PFSK-1 (cell line): ENCODE measurements around the gene COPS8.

Experiments
- FOXP2 ChIP-seq: optimal IDR thresholded peaks from 2 replicates; pipeline ENCODE3; 2011; ENCODE audit warnings: borderline replicate concordance, control low read depth, inconsistent platforms; ENCODE audit not compliant: insufficient read depth; ENCODE audit errors: extremely low read length, extremely low read depth
- POLR2AphosphoS5 ChIP-seq: IDR thresholded peaks from 2 replicates; pipeline ENCODE4 v1.6.1; 2012; ENCODE audit warnings: low read depth, mild to moderate bottlenecking, control low read depth, low read length, moderate library complexity
- REST ChIP-seq, 2 experiments: IDR thresholded peaks; 2 replicates each; pipeline versions ENCODE4 v1.6.1 to v1.8.0; 2011 to 2012; ENCODE audit warnings: low read depth in 2 of 2, low read length in 2 of 2, control low read depth in 1 of 2, inconsistent platforms in 1 of 2, mild to moderate bottlenecking in 1 of 2, moderate library complexity in 1 of 2; ENCODE audit not compliant: insufficient read depth in 1 of 2
- SIN3A ChIP-seq: IDR thresholded peaks from 2 replicates; pipeline ENCODE4 v1.6.1; 2012; ENCODE audit warnings: mild to moderate bottlenecking, low read length, moderate library complexity, borderline replicate concordance; ENCODE audit not compliant: insufficient read depth
- TAF1 ChIP-seq: IDR thresholded peaks from 2 replicates; pipeline ENCODE4 v1.6.1; 2012; ENCODE audit warnings: low read length, control low read depth, borderline replicate concordance; ENCODE audit not compliant: insufficient read depth

COPS8 gene

GRCh38 chr2:237064203-237065070 lies 21.3 kb upstream of the COPS8 start:
- TF ChIP-seq POLR2AphosphoS5 (no peak), SIN3A (no peak), REST (IDR thresholded peaks at IDR 0.05; ENCODE audit: insufficient read depth in 1 of 2, low read depth in 2 of 2, low read length in 2 of 2) (no peak), TAF1 (no peak), FOXP2 (no peak)

GRCh38 chr2:237065071-237065377 lies 20.7 kb upstream of the COPS8 start:
- no peak for TF ChIP-seq FOXP2
- no peak for TF ChIP-seq SIN3A

GRCh38 chr2:237066396-237066795 lies 19.3 kb upstream of the COPS8 start:
- no peak for TF ChIP-seq REST (IDR thresholded peaks at IDR 0.05; ENCODE audit: insufficient read depth in 1 of 2, low read depth in 2 of 2, low read length in 2 of 2)
- TF ChIP-seq FOXP2: no peak
- TF ChIP-seq SIN3A: no peak
- TF ChIP-seq POLR2AphosphoS5: no peak
- TF ChIP-seq TAF1: no peak

- TF ChIP-seq TAF1: no peak
- TF ChIP-seq FOXP2: no peak
- TF ChIP-seq REST (IDR thresholded peaks at IDR 0.05; ENCODE audit: insufficient read depth in 1 of 2, low read depth in 2 of 2, low read length in 2 of 2): no peak
- TF ChIP-seq POLR2AphosphoS5: no peak
- no peak for TF ChIP-seq SIN3A
Observed at GRCh38 chr2:237068005-237068576, 17.6 kb upstream of the COPS8 start.

GRCh38 chr2:237072067-237072931 lies 13.4 kb upstream of the COPS8 start:
- no peak for TF ChIP-seq SIN3A
- no peak for TF ChIP-seq TAF1
- TF ChIP-seq FOXP2: no peak
- no peak for TF ChIP-seq POLR2AphosphoS5
- TF ChIP-seq REST (IDR thresholded peaks at IDR 0.05; ENCODE audit: insufficient read depth in 1 of 2, low read depth in 2 of 2, low read length in 2 of 2): no peak
